Measurements from ENCODE around the gene SPATA20.

SPATA20 gene

GRCh38 chr17:50573866-50574611 is 27.1 kb downstream of the SPATA20 start:
- DNase-seq, result no peak

GRCh38 chr17:50575581-50576210 is 28.7 kb downstream of the SPATA20 start:
- DNase-seq, result no peak

GRCh38 chr17:50576864-50577263 is 29.9 kb downstream of the SPATA20 start:
- no peak for DNase-seq

GRCh38 chr17:50577451-50577954 is 30.5 kb downstream of the SPATA20 start:
- no peak for DNase-seq

GRCh38 chr17:50578173-50578572 is 31.2 kb downstream of the SPATA20 start:
- DNase-seq, result no peak

- no peak for DNase-seq
Measured at GRCh38 chr17:50579399-50579798, 32.4 kb downstream of the SPATA20 start.

GRCh38 chr17:50580646-50581045 is 33.7 kb downstream of the SPATA20 start:
- no peak for DNase-seq

- DNase-seq, result no peak
Measured at GRCh38 chr17:50581316-50581715, 34.3 kb downstream of the SPATA20 start.

GRCh38 chr17:50582741-50583140 is 35.8 kb downstream of the SPATA20 start:
- no peak for DNase-seq

GRCh38 chr17:50583641-50584040 is 36.7 kb downstream of the SPATA20 start:
- no peak for DNase-seq

GRCh38 chr17:50584116-50584515 is 37.1 kb downstream of the SPATA20 start:
- DNase-seq, result no peak

GRCh38 chr17:50584749-50585148 is 37.8 kb downstream of the SPATA20 start:
- DNase-seq, result no peak

GRCh38 chr17:50585346-50585745 is 38.4 kb downstream of the SPATA20 start:
- no peak for DNase-seq

- no peak for DNase-seq
Measured at GRCh38 chr17:50585891-50586290, 38.9 kb downstream of the SPATA20 start.

- no peak for DNase-seq
Measured at GRCh38 chr17:50586421-50587247, 39.7 kb downstream of the SPATA20 start.

- no peak for DNase-seq
Measured at GRCh38 chr17:50587571-50587970, 40.6 kb downstream of the SPATA20 start.

- peak in 1 of 56 donors; percentile 21 for DNase-seq
Measured at GRCh38 chr17:50588391-50589049, 41.5 kb downstream of the SPATA20 start.

- no peak for DNase-seq
Measured at GRCh38 chr17:50589095-50589705, 42.2 kb downstream of the SPATA20 start.

- DNase-seq, result no peak
Measured at GRCh38 chr17:50590946-50591737, 44.2 kb downstream of the SPATA20 start.

- peak in 1 of 56 donors; percentile 8 for DNase-seq
Measured at GRCh38 chr17:50593321-50593720, 46.3 kb downstream of the SPATA20 start.
